ENCODE data around the gene SULT2B1.

SULT2B1 gene

DNA sequence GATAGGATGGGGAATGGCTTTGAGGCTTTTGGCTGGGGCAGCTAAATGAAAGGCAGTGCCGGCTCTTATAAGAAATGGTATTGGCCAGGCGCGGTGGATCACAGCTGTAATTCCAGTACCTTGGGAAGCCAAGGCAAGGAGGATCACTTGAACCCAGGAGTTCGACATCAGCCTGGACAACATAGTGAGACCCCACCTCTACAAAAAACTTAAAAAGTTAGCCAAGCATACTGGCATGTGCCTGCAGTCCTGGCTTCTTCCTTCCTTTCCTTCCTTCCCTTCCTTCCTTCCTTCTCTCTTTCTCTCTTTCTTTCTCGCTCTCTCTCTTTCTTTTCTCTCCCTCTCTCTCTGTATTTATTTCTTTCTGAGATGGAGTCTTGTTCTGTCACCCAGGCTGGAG is 90.9 kb downstream of the SULT2B1 start:
- no peak for DNase-seq (ENCODE audit: low read depth)
- no peak overlapping the region for H3K4me3 ChIP-seq (ENCODE audit: low read depth, low read length)
- TF ChIP-seq, protein P1, sequence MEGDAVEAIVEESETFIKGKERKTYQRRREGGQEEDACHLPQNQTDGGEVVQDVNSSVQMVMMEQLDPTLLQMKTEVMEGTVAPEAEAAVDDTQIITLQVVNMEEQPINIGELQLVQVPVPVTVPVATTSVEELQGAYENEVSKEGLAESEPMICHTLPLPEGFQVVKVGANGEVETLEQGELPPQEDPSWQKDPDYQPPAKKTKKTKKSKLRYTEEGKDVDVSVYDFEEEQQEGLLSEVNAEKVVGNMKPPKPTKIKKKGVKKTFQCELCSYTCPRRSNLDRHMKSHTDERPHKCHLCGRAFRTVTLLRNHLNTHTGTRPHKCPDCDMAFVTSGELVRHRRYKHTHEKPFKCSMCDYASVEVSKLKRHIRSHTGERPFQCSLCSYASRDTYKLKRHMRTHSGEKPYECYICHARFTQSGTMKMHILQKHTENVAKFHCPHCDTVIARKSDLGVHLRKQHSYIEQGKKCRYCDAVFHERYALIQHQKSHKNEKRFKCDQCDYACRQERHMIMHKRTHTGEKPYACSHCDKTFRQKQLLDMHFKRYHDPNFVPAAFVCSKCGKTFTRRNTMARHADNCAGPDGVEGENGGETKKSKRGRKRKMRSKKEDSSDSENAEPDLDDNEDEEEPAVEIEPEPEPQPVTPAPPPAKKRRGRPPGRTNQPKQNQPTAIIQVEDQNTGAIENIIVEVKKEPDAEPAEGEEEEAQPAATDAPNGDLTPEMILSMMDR (IDR thresholded peaks at IDR 0.05; ENCODE audit: insufficient read depth, low read depth, low read length, missing control alignments), result no peak

DNA sequence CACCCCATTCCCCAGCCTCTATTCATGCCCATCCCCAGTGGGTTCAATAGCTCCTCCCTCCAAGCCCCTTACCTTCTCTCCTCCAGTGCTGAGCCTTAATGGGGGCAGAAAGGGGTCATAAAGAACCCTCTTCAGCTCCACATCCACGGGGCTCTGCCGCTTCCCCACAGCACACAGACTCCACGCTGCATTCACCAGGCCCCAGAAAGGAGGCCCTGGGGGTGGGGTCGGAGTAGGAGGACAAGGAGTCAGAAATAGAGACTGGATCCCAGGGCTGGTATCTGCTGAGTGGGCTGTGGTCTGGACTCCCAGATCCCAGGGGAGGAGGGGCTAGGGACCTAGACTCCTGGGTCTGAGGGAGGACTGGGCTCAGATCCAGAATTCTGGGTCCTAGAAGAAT is 92.4 kb downstream of the SULT2B1 start:
- H3K4me3 ChIP-seq (ENCODE audit: low read depth, low read length), result no peak overlapping the region
- TF ChIP-seq, protein P1 (IDR thresholded peaks at IDR 0.05; ENCODE audit: insufficient read depth, low read depth, low read length, missing control alignments), result no peak
- no peak for DNase-seq (ENCODE audit: low read depth)

DNA sequence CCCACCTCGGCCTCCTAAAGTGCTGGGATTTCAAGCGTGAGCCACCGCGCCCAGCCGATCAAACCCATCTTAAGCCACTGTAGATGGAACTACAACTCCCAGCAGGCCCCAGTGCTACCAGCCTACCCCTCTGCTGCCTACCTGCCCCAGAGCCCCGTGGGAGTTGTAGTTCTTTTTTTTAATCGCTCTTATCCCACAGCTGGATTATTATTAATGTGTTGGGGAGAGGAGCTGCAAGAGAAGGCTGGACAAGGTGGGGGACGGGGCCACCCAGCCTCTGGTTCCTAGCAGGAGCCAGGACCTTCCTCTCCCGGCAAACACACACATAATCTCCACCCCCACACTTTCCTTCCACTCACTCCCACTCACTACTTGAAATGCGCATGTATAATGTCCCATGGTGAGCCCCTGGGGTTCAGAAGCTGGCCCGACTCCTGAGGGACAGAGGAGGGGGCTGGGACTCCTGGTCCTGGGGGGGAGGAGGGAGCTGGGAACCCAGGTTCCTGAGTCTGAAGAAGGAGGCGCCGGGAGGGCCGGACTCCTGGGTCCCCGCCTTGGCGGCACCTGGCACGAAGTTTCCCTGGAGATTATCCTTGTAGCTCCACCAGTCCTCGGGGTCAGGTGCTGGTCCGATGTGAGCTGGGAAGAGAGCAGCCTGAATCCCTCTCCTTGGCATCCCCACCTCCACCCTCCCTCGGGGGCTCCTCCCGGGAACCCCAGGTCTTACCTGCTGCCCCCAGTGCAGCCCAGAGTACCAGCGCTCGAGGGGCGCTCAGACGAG is 93.1 kb downstream of the SULT2B1 start:
- 0 out of 2 replicates have a peak overlapping the region, but pooled peaks have one; percentile 3 for H3K4me3 ChIP-seq (ENCODE audit: low read depth, low read length)
- DNase-seq (ENCODE audit: low read depth), result peak; percentile 79
- TF ChIP-seq, protein P1 (IDR thresholded peaks at IDR 0.05; ENCODE audit: insufficient read depth, low read depth, low read length, missing control alignments), result no peak

DNA sequence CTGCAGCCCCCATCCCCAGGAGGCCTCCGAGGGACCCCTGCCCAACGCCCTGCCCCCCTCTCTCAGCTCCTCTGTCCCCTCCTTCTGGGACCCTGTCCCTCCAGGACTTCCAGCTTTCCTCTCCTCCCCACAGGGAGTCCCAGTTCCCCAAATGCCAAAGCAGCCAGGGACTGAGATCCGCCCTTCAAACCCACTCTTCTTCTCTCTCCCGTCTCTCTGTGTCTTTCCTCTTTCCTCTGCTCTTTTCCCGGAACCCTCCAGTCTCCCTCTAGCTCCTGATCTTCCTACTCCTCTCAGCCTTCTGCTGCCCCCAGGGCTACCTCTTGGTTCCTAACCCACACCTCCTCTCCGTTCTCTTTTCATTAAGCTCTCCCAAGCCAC is 93.6 kb downstream of the SULT2B1 start:
- H3K4me3 ChIP-seq (ENCODE audit: low read depth, low read length), result peak overlapping the region; percentile 68
- TF ChIP-seq, protein P1 (IDR thresholded peaks at IDR 0.05; ENCODE audit: insufficient read depth, low read depth, low read length, missing control alignments), result no peak
- DNase-seq (ENCODE audit: low read depth), result no peak

DNA sequence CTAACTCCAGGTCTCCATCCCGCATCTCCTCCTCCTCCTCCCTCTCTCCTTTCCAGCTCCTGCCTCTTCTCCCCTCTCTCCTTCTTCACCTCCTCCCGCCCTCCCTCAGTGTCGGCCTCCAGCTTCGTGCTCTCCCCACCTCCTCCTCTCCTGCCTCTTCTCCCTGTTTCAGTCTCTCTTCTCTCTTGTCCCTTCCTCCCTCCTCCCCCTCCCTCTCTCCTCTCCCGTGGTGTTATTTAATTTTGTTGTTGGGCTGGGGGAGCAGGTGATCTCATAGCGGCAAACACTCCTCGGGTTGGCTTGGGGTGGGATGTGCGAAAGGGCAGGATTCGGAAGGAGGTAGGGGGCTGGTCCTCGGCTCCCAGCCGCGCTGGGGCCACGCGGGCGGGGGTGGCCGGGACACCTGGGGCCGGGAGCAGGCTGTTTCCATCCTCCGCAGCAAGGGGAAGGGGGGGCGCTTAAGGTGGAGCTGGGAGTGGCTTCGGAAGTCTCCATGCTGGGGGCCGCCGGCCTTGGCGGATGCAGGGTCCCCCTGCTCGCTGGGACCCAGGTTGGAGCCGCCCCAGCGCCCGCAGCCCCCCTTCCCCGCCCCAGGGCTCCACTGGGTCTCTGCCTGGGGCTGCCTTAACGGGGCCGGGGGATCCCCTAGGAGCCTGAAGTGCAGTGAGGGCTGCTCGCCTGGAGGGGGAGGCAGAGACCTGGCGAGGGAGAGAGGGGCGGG is 94.2 kb downstream of the SULT2B1 start, which contains the start of gene CA11:
Gene CA11 (minus strand): TSS at position 187 of the 721 bp plus-strand sequence. CDS start 555 bp downstream, outside the sequence.
- H3K4me3 ChIP-seq (ENCODE audit: low read depth, low read length), result peak within 1 kb of the TSS; percentile 68
- DNase-seq (ENCODE audit: low read depth), result peak; percentile 91
- TF ChIP-seq, protein P1 (IDR thresholded peaks at IDR 0.05; ENCODE audit: insufficient read depth, low read depth, low read length, missing control alignments), result peak; percentile 92

DNA sequence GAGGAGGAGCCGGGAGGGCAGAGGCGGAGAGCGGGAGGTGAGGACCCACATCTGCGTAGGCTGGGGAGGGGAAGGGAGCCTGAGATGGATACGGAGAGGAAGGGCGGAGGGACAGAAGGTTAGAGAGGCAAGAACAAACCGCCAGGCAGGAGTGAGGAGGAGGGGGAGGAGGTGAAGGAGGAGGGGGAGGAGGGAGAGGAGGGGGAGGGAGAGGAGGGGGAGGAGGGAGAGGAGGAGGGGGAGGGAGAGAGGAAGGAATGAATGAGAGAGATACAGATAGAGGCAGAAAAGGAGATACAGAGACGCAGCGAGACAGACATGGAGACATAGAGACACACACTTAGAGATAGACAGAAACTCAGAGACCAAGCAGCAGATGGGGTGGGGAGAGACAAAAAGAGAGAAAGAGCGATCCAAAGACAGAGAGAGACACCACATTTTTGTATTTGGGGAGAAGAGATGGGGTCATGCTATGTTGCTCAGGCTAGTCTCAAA is 94.8 kb downstream of the SULT2B1 start:
- no peak for DNase-seq (ENCODE audit: low read depth)
- TF ChIP-seq, protein P1 (IDR thresholded peaks at IDR 0.05; ENCODE audit: insufficient read depth, low read depth, low read length, missing control alignments), result no peak
- H3K4me3 ChIP-seq (ENCODE audit: low read depth, low read length), result peak overlapping the region; percentile 68
